ENCODE measurements around the gene TRRAP. TPM values are rescaled to one million over a fixed set of nuclear protein-coding genes. Genes with fewer than 3 reads are reported as not detected.
"Not testable (repeated sequence)": the region's sequence is repeated elsewhere in the genome, so short reads cannot be mapped to it uniquely, and the experiment has no call there.

Gene TRRAP
- total and polyA plus RNA-seq, 7 experiments from 2014 or later, result 3.2 to 72.3 (median 63.6) TPM

DNA sequence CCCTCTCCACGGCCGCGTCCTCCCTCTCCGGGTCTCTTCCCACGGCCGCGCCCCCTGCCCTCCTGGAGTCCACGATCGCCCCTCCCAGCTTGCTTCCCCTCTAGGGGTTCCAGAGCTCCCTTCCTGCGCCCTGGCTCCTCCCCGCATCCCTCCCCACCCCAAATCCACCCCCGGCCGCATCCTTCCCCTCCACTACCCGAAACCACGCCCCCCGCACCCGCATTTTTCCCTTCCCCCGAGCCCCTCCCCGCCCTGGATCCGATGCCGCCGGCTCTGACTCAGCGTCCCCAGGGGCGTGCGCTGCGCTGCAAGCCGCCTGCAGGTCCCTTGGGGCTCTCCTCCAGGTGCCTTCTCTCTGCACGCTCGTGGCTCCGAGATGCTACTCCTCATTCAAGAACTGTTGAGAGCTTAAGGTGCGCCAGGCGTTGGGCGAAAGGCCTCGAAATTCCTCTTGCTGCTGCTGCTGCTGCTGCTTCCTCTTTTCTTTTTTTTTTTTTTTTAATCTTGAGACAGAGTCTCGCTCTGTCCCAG, 8.1 kb upstream of the TRRAP start:
- DNase-seq (peak in 5 of 9 donors; percentile 20 to 75 (median 23)), ATAC-seq (peak; percentile 74)
- Histone ChIP-seq H3K36me3 (ENCODE audit: control insufficient read depth in 2 of 3, insufficient read depth in 3 of 3, low read length in 3 of 3) (no peaks in the 10 kb centered on the region), H3K9me3 (ENCODE audit: control insufficient read depth in 2 of 3, low read length in 3 of 3) (no peaks in the 10 kb centered on the region), H3K27me3 (ENCODE audit: control insufficient read depth in 2 of 2, insufficient read depth in 2 of 2, low read length in 2 of 2) (no peaks in the 10 kb centered on the region), H3K4me1 (ENCODE audit: control insufficient read depth in 2 of 2, insufficient read depth in 2 of 2, low read length in 2 of 2) (no peaks in the 10 kb centered on the region), H3K27ac (ENCODE audit: low read depth, low read length) (no peak overlapping the region), H3K4me3 (ENCODE audit: low read length) (peak overlapping the region; percentile 9)
- ChIA-PET POLR2A (no interaction called here), CTCF (no interaction called here)
- no peaks in the 10 kb centered on the region for H3K9me3 Mint-ChIP-seq
- peaks cover 0 to 39% (median 6%) of the 10 kb centered on the region in 5 donors for H3K27me3 Mint-ChIP-seq
- intact Hi-C loops (cut with micrococcal nuclease), result loop anchor here (10.0 kb wide), 2 partner anchors 455 to 605 kb away; partner anchors contain the start of genes ARPC1A (in 1 of the 2) and ZNF789 (in 1 of the 2)
- H3K27ac Mint-ChIP-seq, result no peak overlapping the region
- H3K4me1 Mint-ChIP-seq, result peaks cover 0 to 8% (median 0%) of the 10 kb centered on the region in 7 donors
- no peaks in the 10 kb centered on the region for H3K36me3 Mint-ChIP-seq
- H3K4me3 Mint-ChIP-seq, result peak overlapping the region; percentile 63 to 87 (median 76)

- ChIA-PET POLR2A (no interaction called here), CTCF (no interaction called here)
- Mint-ChIP-seq H3K27ac (no peak overlapping the region), H3K27me3 (peaks cover 0 to 42% (median 6%) of the 10 kb centered on the region in 5 donors), H3K36me3 (no peaks in the 10 kb centered on the region), H3K4me3 (peak overlapping the region in 9 of 10 donors; percentile 63 to 87 (median 75)), H3K9me3 (no peaks in the 10 kb centered on the region), H3K4me1 (peaks cover 0 to 8% (median 0%) of the 10 kb centered on the region in 7 donors)
- Histone ChIP-seq H3K9me3 (ENCODE audit: control insufficient read depth in 2 of 3, low read length in 3 of 3) (no peaks in the 10 kb centered on the region), H3K4me1 (ENCODE audit: control insufficient read depth in 2 of 2, insufficient read depth in 2 of 2, low read length in 2 of 2) (no peaks in the 10 kb centered on the region), H3K27me3 (ENCODE audit: control insufficient read depth in 2 of 2, insufficient read depth in 2 of 2, low read length in 2 of 2) (no peaks in the 10 kb centered on the region), H3K36me3 (ENCODE audit: control insufficient read depth in 2 of 3, insufficient read depth in 3 of 3, low read length in 3 of 3) (no peaks in the 10 kb centered on the region), H3K27ac (ENCODE audit: low read depth, low read length) (no peak overlapping the region), H3K4me3 (ENCODE audit: low read length) (no peak overlapping the region)
- intact Hi-C loops (cut with micrococcal nuclease), result loop anchor here (10.0 kb wide), 2 partner anchors 454 to 604 kb away; partner anchors contain the start of genes ARPC1A (in 1 of the 2) and ZNF789 (in 1 of the 2)
- DNase-seq, result no peak
- no peak for ATAC-seq
Measured at GRCh38 chr7:98870807-98871491, 7.4 kb upstream of the TRRAP start.

GRCh38 chr7:98872328-98872924, 5.9 kb upstream of the TRRAP start:
- ChIA-PET CTCF (interaction anchor here (0.6 to 0.9 kb wide), 2 partner anchors 24 to 77 kb away, joined by 3 to 5 read pairs; no protein-coding TSS in a partner anchor), POLR2A (no interaction called here)
- Mint-ChIP-seq H3K36me3 (no peaks in the 10 kb centered on the region), H3K27me3 (peaks cover 0 to 38% (median 6%) of the 10 kb centered on the region in 5 donors), H3K4me3 (no peak overlapping the region), H3K9me3 (no peaks in the 10 kb centered on the region), H3K4me1 (peaks cover 0 to 9% (median 3%) of the 10 kb centered on the region in 7 donors), H3K27ac (no peak overlapping the region)
- DNase-seq (peak in 3 of 9 donors; percentile 13 to 27 (median 20)), ATAC-seq (peak; percentile 48)
- Histone ChIP-seq H3K27me3 (ENCODE audit: control insufficient read depth in 2 of 2, insufficient read depth in 2 of 2, low read length in 2 of 2) (no peaks in the 10 kb centered on the region), H3K4me1 (ENCODE audit: control insufficient read depth in 2 of 2, insufficient read depth in 2 of 2, low read length in 2 of 2) (no peaks in the 10 kb centered on the region), H3K36me3 (ENCODE audit: control insufficient read depth in 2 of 3, insufficient read depth in 3 of 3, low read length in 3 of 3) (no peaks in the 10 kb centered on the region), H3K9me3 (ENCODE audit: control insufficient read depth in 2 of 3, low read length in 3 of 3) (no peaks in the 10 kb centered on the region), H3K4me3 (ENCODE audit: low read length) (no peak overlapping the region), H3K27ac (ENCODE audit: low read depth, low read length) (no peak overlapping the region)
- intact Hi-C loops (cut with micrococcal nuclease), result loop anchor here (10.0 kb wide), 2 partner anchors 452 to 602 kb away; partner anchors contain the start of genes ARPC1A (in 1 of the 2) and ZNF789 (in 1 of the 2)

DNA sequence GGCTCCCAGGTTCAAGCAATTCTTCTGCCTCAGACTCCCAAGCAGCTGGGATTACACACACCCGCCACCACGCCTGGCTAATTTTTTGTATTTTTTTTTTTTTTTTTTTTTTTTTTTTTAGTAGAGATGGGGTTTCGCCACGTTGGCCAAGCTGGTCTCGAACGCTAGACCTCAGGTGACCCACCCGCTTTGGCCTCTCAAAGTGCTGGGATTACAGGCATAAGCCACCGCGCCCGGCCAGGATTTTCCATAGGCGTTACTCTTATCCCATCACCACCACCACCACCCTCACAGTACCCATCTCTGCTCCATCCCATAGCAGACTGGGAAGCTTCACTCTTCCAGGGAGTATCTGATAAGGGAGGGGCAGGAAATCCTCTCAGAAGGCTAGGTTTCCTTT, 4.7 kb upstream of the TRRAP start:
- H3K9me3 Mint-ChIP-seq; ATAC-seq; H3K27me3 ChIP-seq (ENCODE audit: control insufficient read depth in 2 of 2, insufficient read depth in 2 of 2, low read length in 2 of 2); H3K9me3 ChIP-seq (ENCODE audit: control insufficient read depth in 2 of 3, low read length in 3 of 3); H3K27ac Mint-ChIP-seq; CTCF ChIA-PET; H3K4me3 Mint-ChIP-seq; H3K4me1 ChIP-seq (ENCODE audit: control insufficient read depth in 2 of 2, insufficient read depth in 2 of 2, low read length in 2 of 2); H3K4me3 ChIP-seq (ENCODE audit: low read length); H3K36me3 Mint-ChIP-seq; H3K36me3 ChIP-seq (ENCODE audit: control insufficient read depth in 2 of 3, insufficient read depth in 3 of 3, low read length in 3 of 3); DNase-seq; H3K27ac ChIP-seq (ENCODE audit: low read depth, low read length); POLR2A ChIA-PET: not testable (repeated sequence)
- intact Hi-C loops (cut with micrococcal nuclease), result loop anchor here (10.0 kb wide), 2 partner anchors 451 to 601 kb away; partner anchors contain the start of genes ARPC1A (in 1 of the 2) and ZNF789 (in 1 of the 2)
- peaks cover 0 to 28% (median 6%) of the 10 kb centered on the region in 5 donors for H3K27me3 Mint-ChIP-seq
- H3K4me1 Mint-ChIP-seq, result peaks cover 0 to 14% (median 7%) of the 10 kb centered on the region in 7 donors

- CTCF ChIA-PET, result no interaction called here
- no peak overlapping the region for H3K27ac ChIP-seq (ENCODE audit: low read depth, low read length)
- ATAC-seq, result no peak
- peaks cover 0 to 6% of the 10 kb centered on the region in 2 donors for H3K4me1 ChIP-seq (ENCODE audit: control insufficient read depth in 2 of 2, insufficient read depth in 2 of 2, low read length in 2 of 2)
- no peaks in the 10 kb centered on the region for H3K9me3 ChIP-seq (ENCODE audit: control insufficient read depth in 2 of 3, low read length in 3 of 3)
- H3K4me1 Mint-ChIP-seq, result peaks cover 0 to 17% (median 8%) of the 10 kb centered on the region in 7 donors
- H3K4me3 Mint-ChIP-seq, result no peak overlapping the region
- no peak overlapping the region for H3K4me3 ChIP-seq (ENCODE audit: low read length)
- no peak overlapping the region for H3K27ac Mint-ChIP-seq
- peaks cover 0 to 5% (median 0%) of the 10 kb centered on the region in 11 donors for H3K9me3 Mint-ChIP-seq
- no peaks in the 10 kb centered on the region for H3K36me3 Mint-ChIP-seq
- peaks cover 0 to 21% (median 6%) of the 10 kb centered on the region in 5 donors for H3K27me3 Mint-ChIP-seq
- POLR2A ChIA-PET, result no interaction called here
- H3K27me3 ChIP-seq (ENCODE audit: control insufficient read depth in 2 of 2, insufficient read depth in 2 of 2, low read length in 2 of 2), result no peaks in the 10 kb centered on the region
- peaks cover 0 to 9% (median 0%) of the 10 kb centered on the region in 3 experiments for H3K36me3 ChIP-seq (ENCODE audit: control insufficient read depth in 2 of 3, insufficient read depth in 3 of 3, low read length in 3 of 3)
- intact Hi-C loops (cut with micrococcal nuclease), result loop anchor here (5.0 to 10.0 kb wide), 5 partner anchors 450 to 1758 kb away; partner anchors contain the start of genes ARPC1A (in 1 of the 2), ASNS (in 1 of the 2), SDHAF3 (in 1 of the 2) and ZKSCAN5 (in 1 of the 2)
- DNase-seq, result no peak
Measured at GRCh38 chr7:98874942-98875341, 3.4 kb upstream of the TRRAP start.

GRCh38 chr7:98875501-98875900, 2.8 kb upstream of the TRRAP start:
- ChIA-PET POLR2A (no interaction called here), CTCF (no interaction called here)
- peaks cover 0 to 9% (median 0%) of the 10 kb centered on the region in 3 experiments for H3K36me3 ChIP-seq (ENCODE audit: control insufficient read depth in 2 of 3, insufficient read depth in 3 of 3, low read length in 3 of 3)
- H3K27me3 ChIP-seq (ENCODE audit: control insufficient read depth in 2 of 2, insufficient read depth in 2 of 2, low read length in 2 of 2), result no peaks in the 10 kb centered on the region
- H3K27ac ChIP-seq (ENCODE audit: low read depth, low read length), result no peak overlapping the region
- H3K4me1 Mint-ChIP-seq, result peaks cover 0 to 20% (median 12%) of the 10 kb centered on the region in 7 donors
- H3K4me3 Mint-ChIP-seq, result peak overlapping the region in 1 of 10 donors; percentile 32
- H3K36me3 Mint-ChIP-seq, result no peaks in the 10 kb centered on the region
- intact Hi-C loops (cut with micrococcal nuclease), result loop anchor here (5.0 to 10.0 kb wide), 5 partner anchors 449 to 1758 kb away; partner anchors contain the start of genes ARPC1A (in 1 of the 2), ASNS (in 1 of the 2), SDHAF3 (in 1 of the 2) and ZKSCAN5 (in 1 of the 2)
- peaks cover 0 to 15% (median 6%) of the 10 kb centered on the region in 5 donors for H3K27me3 Mint-ChIP-seq
- no peak overlapping the region for H3K27ac Mint-ChIP-seq
- H3K9me3 Mint-ChIP-seq, result peaks cover 0 to 5% (median 0%) of the 10 kb centered on the region in 11 donors
- no peaks in the 10 kb centered on the region for H3K9me3 ChIP-seq (ENCODE audit: control insufficient read depth in 2 of 3, low read length in 3 of 3)
- H3K4me3 ChIP-seq (ENCODE audit: low read length), result no peak overlapping the region
- H3K4me1 ChIP-seq (ENCODE audit: control insufficient read depth in 2 of 2, insufficient read depth in 2 of 2, low read length in 2 of 2), result peaks cover 5 to 12% of the 10 kb centered on the region in 2 donors
- ATAC-seq (no peak), DNase-seq (no peak)

Data from naive thymus-derived CD4-positive, alpha-beta T cell (primary cell).